ENCODE data around the gene OR5K2. TPM values are rescaled to one million over a fixed set of nuclear protein-coding genes. Genes with fewer than 3 reads are reported as not detected.

OR5K2 gene
- polyA plus RNA-seq, 2 of the 4 experiments (the other 2 are of a cell fraction): not detected

- no peak for FAIRE-seq
- H3K9me3 ChIP-seq: no peaks in the 10 kb centered on the region
- H3K4me1 ChIP-seq: no peaks in the 10 kb centered on the region
- CTCF ChIA-PET: no interaction called here
- DNase-seq (ENCODE audit: low read depth in 1 of 2, low spot score in 1 of 2): no peak
- no peak overlapping the region for H3K27ac ChIP-seq
- no peak for TF ChIP-seq HEYL (CRISPR knock-in tag; IDR thresholded peaks at IDR 0.05)
- TF ChIP-seq BHLHE40 (IDR thresholded peaks at IDR 0.05; ENCODE audit: low read depth, low read length): no peak
- no peak for TF ChIP-seq GATA3 (IDR thresholded peaks at IDR 0.05; ENCODE audit: borderline replicate concordance)
- TF ChIP-seq HOXB5 (CRISPR knock-in tag; IDR thresholded peaks at IDR 0.05): no peak
- no peak for TF ChIP-seq HOXB13 (CRISPR knock-in tag; IDR thresholded peaks at IDR 0.05; ENCODE audit: low read depth)
- no peak for TF ChIP-seq PBX3 (IDR thresholded peaks at IDR 0.05)
- H3K4me2 ChIP-seq: no peak overlapping the region
- ATAC-seq: no peak
- WGBS (ENCODE audit: missing lambda C conversion rate): 66% methylated on average over 4 of the region's 4 CpGs
- POLR2A ChIA-PET: no interaction called here
- H3K4me3 ChIP-seq: no peak overlapping the region
Measured at GRCh38 chr3:98504539-98504938, 7.1 kb downstream of the OR5K2 start.

GRCh38 chr3:98508582-98508981 lies 11.1 kb downstream of the OR5K2 start:
- FAIRE-seq: no peak
- TF ChIP-seq CTCF (IDR thresholded peaks at IDR 0.05) (no peak), KDM5A (IDR thresholded peaks at IDR 0.05) (no peak), HOXA7 (CRISPR knock-in tag; IDR thresholded peaks at IDR 0.05) (no peak), PBX3 (IDR thresholded peaks at IDR 0.05) (no peak), JUNB (IDR thresholded peaks at IDR 0.05) (no peak), KDM1A (IDR thresholded peaks at IDR 0.05; ENCODE audit: low read depth) (no peak), ESRRA (IDR thresholded peaks at IDR 0.05; ENCODE audit: borderline replicate concordance, low read length) (no peak), BCL3 (IDR thresholded peaks at IDR 0.05) (no peak)
- no peak for DNase-seq (ENCODE audit: low read depth in 1 of 2, low spot score in 1 of 2)
- no peak overlapping the region for H3K4me3 ChIP-seq
- no peak overlapping the region for H3K4me2 ChIP-seq
- no peak for ATAC-seq
- CTCF ChIA-PET: no interaction called here
- 92% methylated on average over 2 of the region's 2 CpGs for WGBS (ENCODE audit: missing lambda C conversion rate)
- POLR2A ChIA-PET: no interaction called here
- H3K4me1 ChIP-seq: peaks cover 6% of the 10 kb centered on the region; the same call in 1 of the 3 replicates
- H3K27ac ChIP-seq: no peak overlapping the region
- H3K9me3 ChIP-seq: no peaks in the 10 kb centered on the region

GRCh38 chr3:98512576-98512975 lies 15.1 kb downstream of the OR5K2 start:
- 79% methylated on average over 4 of the region's 4 CpGs for WGBS (ENCODE audit: missing lambda C conversion rate)
- DNase-seq (ENCODE audit: low read depth in 1 of 2, low spot score in 1 of 2): no peak
- Histone ChIP-seq H3K4me3 (no peak overlapping the region), H3K9me3 (no peaks in the 10 kb centered on the region), H3K27ac (no peak overlapping the region), H3K4me1 (peaks cover 6% of the 10 kb centered on the region; the same call in 1 of the 3 replicates), H3K4me2 (no peak overlapping the region)
- no peak for FAIRE-seq
- ATAC-seq: no peak
- POLR2A ChIA-PET: no interaction called here
- CTCF ChIA-PET: no interaction called here
- no peak for TF ChIP-seq E2F6 (IDR thresholded peaks at IDR 0.05; ENCODE audit: borderline replicate concordance, low read depth)
- no peak for TF ChIP-seq USF2 (IDR thresholded peaks at IDR 0.05)
- no peak for TF ChIP-seq CTCF (IDR thresholded peaks at IDR 0.05)
- no peak for TF ChIP-seq ELK1 (IDR thresholded peaks at IDR 0.05; ENCODE audit: low read depth, low read length)
- TF ChIP-seq REST (IDR thresholded peaks at IDR 0.05): no peak
- TF ChIP-seq ZNF302 (CRISPR knock-in tag; IDR thresholded peaks at IDR 0.05): no peak
